Thoracic aorta (tissue), 2 donors: ENCODE results near the gene CLEC9A. TPM values are rescaled to one million over a fixed set of nuclear protein-coding genes. Genes with fewer than 3 reads are reported as not detected.

Experiments used
- ATAC-seq: fragments of 150-250 bp; one replicate; pipeline ENCODE4 v1.8.0; 2017; ENCODE audit warnings: low read depth; ENCODE audit not compliant: insufficient number of reproducible peaks, low FRiP score
- DNase-seq: peaks from one replicate; pipeline ENCODE4 v3.0.0-alpha.2; 2020; ENCODE audit warnings: low spot score
- H3K27ac ChIP-seq, 2 donors: fragments of 200-600 bp; sonication (generic); 1 replicate in 1 of 2; 2 replicates in 1 of 2; pipeline ENCODE4 v1.5.1; 2016; ENCODE audit warnings: mild to moderate bottlenecking in 2 of 2, moderate library complexity in 2 of 2
- H3K27me3 ChIP-seq: fragments of 200-600 bp; sonication (generic); replicated peaks from 2 replicates; pipeline ENCODE4 v1.6.0; 2016; ENCODE audit warnings: mild to moderate bottlenecking; ENCODE audit not compliant: insufficient read depth
- H3K36me3 ChIP-seq: fragments of 200-600 bp; sonication (generic); one replicate; pipeline ENCODE4 v1.5.1; 2016
- H3K4me1 ChIP-seq, 2 donors: fragments of 200-600 bp; sonication (generic); 1 replicate in 1 of 2; 2 replicates in 1 of 2; pipeline versions ENCODE4 v1.5.1 to v1.6.0; 2016; ENCODE audit warnings: low read depth in 2 of 2, mild to moderate bottlenecking in 1 of 2; ENCODE audit not compliant: control insufficient read depth in 1 of 2
- H3K4me3 ChIP-seq: fragments of 200-600 bp; sonication (generic); 2 replicates; pipeline ENCODE4 v1.5.1; 2016; ENCODE audit warnings: mild to moderate bottlenecking
- H3K9me3 ChIP-seq: fragments of 200-600 bp; sonication (generic); 2 replicates; pipeline ENCODE4 v1.5.1; 2016
- CTCF ChIP-seq: fragments of 200-600 bp; sonication (generic); IDR thresholded peaks from one replicate; pipeline ENCODE4 v1.5.1; 2019; ENCODE audit warnings: antibody characterized with exemption
- total RNA-seq, 2 donors: library from RNA; depleted of rRNA; stranded (reverse); fragments of >200 nt; gene quantifications; one replicate each; pipeline versions ENCODE4 v1.1.0 to v1.2.3, GENCODE V29; 2016

The CLEC9A gene
- total RNA-seq: not detected

- H3K4me1 ChIP-seq: no peaks in the 10 kb centered on the region
- ATAC-seq (no peak), DNase-seq (no peak)
These were observed at the start of gene CLEC9A for GRCh38 chr12:10030446-10030845. Gene CLEC9A (plus strand): TSS chr12:10030682. CDS start chr12:10052688, 22,006 bp downstream.

GRCh38 chr12:9991876-9992275 is 38.6 kb upstream of the CLEC9A start:
- Histone ChIP-seq H3K4me3 (peak overlapping the region; percentile 3), H3K36me3 (no peaks in the 10 kb centered on the region)
- ATAC-seq: no peak

More at GRCh38 chr12:10030446-10030845, at the start of gene CLEC9A:
- no peak within 1 kb of the TSS for H3K27ac ChIP-seq
- H3K36me3 ChIP-seq: no peaks in the 10 kb centered on the region
- no peak within 1 kb of the TSS for H3K4me3 ChIP-seq
- H3K9me3 ChIP-seq: no peaks in the 10 kb centered on the region
- no peak for TF ChIP-seq CTCF
- no peaks in the 10 kb centered on the region for H3K27me3 ChIP-seq

GRCh38 chr12:9992296-9992695 is 38.2 kb upstream of the CLEC9A start:
- H3K4me3 ChIP-seq: peak overlapping the region; percentile 3
- H3K27ac ChIP-seq: no peak overlapping the region
- DNase-seq: no peak
- no peak for ATAC-seq
- H3K36me3 ChIP-seq: no peaks in the 10 kb centered on the region
- H3K27me3 ChIP-seq: no peaks in the 10 kb centered on the region
- no peaks in the 10 kb centered on the region for H3K9me3 ChIP-seq
- H3K4me1 ChIP-seq: no peaks in the 10 kb centered on the region
- no peak for TF ChIP-seq CTCF

More at GRCh38 chr12:9991876-9992275, 38.6 kb upstream of the CLEC9A start:
- Histone ChIP-seq H3K4me1 (no peaks in the 10 kb centered on the region), H3K27ac (no peak overlapping the region), H3K27me3 (no peaks in the 10 kb centered on the region), H3K9me3 (no peaks in the 10 kb centered on the region)
- DNase-seq: no peak
- TF ChIP-seq CTCF: no peak

GRCh38 chr12:9999016-9999415 is 31.5 kb upstream of the CLEC9A start, which contains the start of gene CLEC1B:
Gene CLEC1B (minus strand): TSS chr12:9999121. CDS start chr12:9999100, 21 bp downstream.
- Histone ChIP-seq H3K4me1 (no peaks in the 10 kb centered on the region), H3K36me3 (no peaks in the 10 kb centered on the region), H3K4me3 (no peak within 1 kb of the TSS), H3K27ac (no peak within 1 kb of the TSS), H3K9me3 (no peaks in the 10 kb centered on the region), H3K27me3 (no peaks in the 10 kb centered on the region)
- DNase-seq: no peak
- TF ChIP-seq CTCF: no peak
- ATAC-seq: no peak

GRCh38 chr12:10001171-10001776 is 29.2 kb upstream of the CLEC9A start:
- no peaks in the 10 kb centered on the region for H3K36me3 ChIP-seq
- ATAC-seq: no peak
- no peak overlapping the region for H3K4me3 ChIP-seq
- no peaks in the 10 kb centered on the region for H3K27me3 ChIP-seq
- H3K27ac ChIP-seq: no peak overlapping the region
- no peaks in the 10 kb centered on the region for H3K4me1 ChIP-seq
- H3K9me3 ChIP-seq: no peaks in the 10 kb centered on the region
- DNase-seq: no peak
- TF ChIP-seq CTCF: no peak
